GM12873 (cell line): ENCODE results near the gene INS.

Experiments used
- TF ChIP-seq, protein P1 (sequence below): IDR thresholded peaks from 2 replicates; pipeline ENCODE4 v1.5.1; 2012; ENCODE audit warnings: low read depth, mild to moderate bottlenecking, moderate library complexity, low read length, control low read depth; ENCODE audit not compliant: insufficient read depth; ENCODE audit errors: missing control alignments

The INS gene

DNA sequence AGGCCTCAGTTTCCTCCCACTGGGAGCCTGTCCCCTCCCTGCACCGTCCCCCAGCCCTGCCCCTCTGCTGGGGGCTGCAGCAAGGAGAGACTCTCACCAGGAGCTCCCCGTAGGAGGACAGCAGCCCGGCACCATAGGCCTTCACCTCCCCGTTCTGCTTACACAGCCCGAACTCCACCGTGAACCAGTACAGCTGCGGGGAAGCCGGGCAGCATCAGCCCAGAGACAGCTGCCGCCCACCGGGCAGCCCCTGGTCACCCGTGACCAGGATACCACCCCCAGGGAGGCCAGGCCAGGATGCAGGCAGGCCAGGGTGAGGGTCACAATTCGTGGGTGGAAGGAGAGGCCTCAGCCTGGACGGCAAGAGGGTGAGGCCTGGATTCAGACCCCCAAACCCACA lies 4.6 kb upstream of the INS start:
- TF ChIP-seq, protein P1, sequence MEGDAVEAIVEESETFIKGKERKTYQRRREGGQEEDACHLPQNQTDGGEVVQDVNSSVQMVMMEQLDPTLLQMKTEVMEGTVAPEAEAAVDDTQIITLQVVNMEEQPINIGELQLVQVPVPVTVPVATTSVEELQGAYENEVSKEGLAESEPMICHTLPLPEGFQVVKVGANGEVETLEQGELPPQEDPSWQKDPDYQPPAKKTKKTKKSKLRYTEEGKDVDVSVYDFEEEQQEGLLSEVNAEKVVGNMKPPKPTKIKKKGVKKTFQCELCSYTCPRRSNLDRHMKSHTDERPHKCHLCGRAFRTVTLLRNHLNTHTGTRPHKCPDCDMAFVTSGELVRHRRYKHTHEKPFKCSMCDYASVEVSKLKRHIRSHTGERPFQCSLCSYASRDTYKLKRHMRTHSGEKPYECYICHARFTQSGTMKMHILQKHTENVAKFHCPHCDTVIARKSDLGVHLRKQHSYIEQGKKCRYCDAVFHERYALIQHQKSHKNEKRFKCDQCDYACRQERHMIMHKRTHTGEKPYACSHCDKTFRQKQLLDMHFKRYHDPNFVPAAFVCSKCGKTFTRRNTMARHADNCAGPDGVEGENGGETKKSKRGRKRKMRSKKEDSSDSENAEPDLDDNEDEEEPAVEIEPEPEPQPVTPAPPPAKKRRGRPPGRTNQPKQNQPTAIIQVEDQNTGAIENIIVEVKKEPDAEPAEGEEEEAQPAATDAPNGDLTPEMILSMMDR: no peak

DNA sequence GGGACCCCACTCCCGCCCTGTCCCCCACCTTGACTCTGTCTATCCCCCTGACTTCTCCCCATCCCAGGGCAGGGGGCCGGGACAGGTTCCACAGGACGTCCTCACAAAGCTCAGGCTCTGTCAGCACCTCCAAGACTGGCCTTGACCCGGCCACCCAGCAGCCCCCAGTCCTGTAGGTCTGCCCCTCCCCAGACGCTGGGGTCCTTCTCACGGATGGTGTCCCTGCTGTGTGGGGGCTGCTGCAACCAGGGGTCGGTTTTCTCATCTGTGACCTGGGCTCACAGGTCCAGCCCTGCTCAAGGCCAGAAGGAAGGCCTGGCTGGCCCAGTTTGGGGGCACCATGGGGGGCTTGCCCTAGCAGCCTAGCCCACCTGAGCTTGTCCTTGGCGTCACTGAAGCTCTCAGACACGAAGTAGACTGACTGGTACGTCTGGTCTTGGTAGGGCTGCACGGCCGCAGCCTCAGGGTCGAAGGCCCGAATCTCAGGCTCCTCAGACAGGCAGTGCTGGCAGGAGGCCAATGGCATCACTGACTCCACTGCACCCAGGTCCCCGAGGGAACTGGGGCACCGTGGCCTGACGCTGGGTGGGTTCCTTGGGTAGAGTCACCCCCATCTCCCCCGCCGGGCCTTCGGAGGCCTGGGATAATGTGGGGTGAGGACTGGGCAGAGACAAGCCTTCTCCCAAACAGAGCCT lies 4.0 kb upstream of the INS start:
- TF ChIP-seq, protein P1: no peak

DNA sequence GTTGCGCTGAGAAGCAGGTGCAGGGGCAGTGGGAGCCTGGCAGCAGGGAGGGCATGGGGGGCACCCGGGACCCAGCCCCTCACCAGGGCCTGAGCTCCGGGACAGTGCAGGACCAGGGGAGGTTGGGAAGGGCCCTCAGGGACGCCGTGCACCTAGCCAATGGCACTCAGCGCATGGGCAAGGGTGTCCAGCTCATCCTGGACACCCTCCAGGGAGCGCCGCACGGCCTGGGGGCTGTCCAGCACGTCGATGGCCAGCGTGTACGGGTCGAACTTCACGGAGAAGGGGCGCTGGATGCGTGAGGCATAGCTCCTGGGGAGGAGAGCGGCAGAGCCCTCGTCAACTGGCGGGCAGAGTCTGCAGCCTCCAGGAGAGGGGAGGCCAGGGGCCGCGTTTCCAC lies 3.1 kb upstream of the INS start:
- TF ChIP-seq, protein P1: no peak

DNA sequence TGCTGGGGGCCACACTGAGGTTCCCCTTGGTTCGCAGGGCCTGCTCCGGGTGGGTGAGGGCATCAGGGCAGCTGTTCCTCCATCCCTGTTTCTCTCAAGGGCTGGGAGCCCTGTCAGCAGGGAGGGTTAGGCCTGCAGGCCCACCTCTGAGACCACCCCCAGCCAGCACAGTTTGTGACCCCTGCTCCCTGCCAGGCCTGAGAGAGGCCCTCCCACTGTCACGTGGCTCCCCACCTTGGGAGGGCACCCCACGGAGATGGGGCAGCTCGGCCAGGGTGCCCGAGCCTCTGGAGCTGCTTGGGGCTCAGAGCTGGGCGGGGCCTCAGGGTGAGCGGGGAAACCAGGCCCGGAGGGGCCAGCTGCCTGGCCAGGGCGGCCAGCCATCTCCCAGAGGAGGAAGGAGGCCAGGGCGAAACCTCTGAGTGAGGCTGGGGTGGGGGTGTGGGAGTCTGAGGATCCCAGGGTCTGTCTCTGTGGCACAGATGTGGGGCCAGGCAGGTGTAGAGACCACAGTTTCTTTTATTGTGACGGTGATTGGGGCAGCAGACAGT lies 2.5 kb upstream of the INS start:
- TF ChIP-seq, protein P1: no peak

DNA sequence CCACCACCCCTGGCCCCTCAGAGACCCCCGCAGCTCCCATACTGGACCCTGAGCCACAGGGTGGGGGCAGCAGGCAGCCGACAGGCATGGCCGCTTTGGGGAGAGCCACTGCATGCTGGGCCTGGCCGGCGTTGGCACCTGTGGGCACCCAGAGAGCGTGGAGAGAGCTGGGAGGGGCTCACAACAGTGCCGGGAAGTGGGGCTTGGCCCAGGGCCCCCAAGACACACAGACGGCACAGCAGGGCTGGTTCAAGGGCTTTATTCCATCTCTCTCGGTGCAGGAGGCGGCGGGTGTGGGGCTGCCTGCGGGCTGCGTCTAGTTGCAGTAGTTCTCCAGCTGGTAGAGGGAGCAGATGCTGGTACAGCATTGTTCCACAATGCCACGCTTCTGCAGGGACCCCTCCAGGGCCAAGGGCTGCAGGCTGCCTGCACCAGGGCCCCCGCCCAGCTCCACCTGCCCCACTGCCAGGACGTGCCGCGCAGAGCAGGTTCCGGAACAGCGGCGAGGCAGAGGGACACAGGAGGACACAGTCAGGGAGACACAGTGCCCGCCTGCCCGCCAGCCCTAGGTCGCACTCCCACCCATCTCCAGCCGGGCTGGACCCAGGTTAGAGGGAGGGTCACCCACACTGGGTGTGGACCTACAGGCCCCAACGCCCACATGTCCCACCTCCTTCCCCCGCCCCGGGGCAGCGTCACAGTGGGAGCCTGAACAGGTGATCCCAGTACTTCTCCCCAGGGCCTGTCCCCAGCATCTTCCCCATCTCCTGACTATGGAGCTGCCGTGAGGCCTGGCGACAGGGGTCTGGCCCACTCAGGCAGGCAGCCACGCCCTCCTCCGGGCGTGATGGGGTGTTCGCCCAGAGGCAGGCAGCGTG lies 1.2 kb downstream of the INS start:
- TF ChIP-seq, protein P1: no peak

DNA sequence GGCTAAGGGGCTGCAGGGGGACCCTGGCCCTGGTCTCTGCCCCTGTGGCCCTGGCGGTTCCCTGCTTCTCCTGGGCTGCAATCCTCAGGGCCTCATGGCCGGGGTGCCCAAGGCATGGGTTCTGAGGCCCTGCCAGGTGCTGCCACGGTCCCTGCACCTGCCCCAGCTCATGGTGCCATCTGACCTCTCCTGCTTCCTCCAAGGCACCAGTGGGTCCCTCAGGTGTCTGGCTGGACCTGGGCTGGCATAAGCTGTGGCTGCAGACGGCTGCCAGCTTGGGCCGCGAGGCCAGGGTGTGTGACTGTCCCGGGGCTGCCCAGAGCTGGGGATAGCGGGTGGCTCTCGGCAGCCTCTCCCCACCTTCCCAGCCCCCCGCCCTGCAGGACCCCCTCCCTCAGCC lies 2.0 kb downstream of the INS start:
- TF ChIP-seq, protein P1: no peak

DNA sequence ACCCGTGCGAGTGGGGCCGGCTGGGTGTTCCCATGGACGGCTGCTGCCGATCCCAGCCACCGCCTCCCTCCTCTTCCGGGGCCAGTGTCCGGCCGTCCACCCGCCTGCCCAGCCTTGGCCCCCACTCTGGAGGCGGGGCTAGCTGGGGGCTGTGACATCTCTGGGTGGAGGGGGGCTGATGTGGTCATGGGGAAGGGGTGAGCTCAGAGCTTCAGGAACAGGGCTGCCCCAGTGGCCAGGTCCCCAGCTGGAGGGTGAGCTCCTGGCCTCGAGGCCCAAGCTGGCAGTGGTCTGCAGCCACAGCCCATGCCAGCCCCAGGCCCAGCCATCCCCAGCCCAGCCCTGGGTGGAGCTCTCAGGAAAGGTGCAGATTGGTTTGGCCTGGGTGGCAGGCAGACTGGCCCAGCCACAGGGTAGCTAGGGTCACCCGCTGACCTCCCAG lies 2.7 kb downstream of the INS start:
- TF ChIP-seq, protein P1: no peak
